Fibroblast of mammary gland (primary cell): Measurements from ENCODE around the gene GLCE.

ENCODE experiments used
- DNase-seq: peaks from one replicate; pipeline ENCODE4 v3.0.0-alpha.2; 2010; ENCODE audit warnings: low read depth
- H3K4me3 ChIP-seq: 2 replicates; pipeline ENCODE4 v1.5.1; 2011; ENCODE audit warnings: low read depth, mild to moderate bottlenecking, low read length, moderate library complexity; ENCODE audit not compliant: control insufficient read depth
- CTCF ChIP-seq: conservative IDR thresholded peaks from 2 replicates; pipeline ENCODE4 v1.5.1; 2011; ENCODE audit warnings: low read depth, low read length, inconsistent platforms; ENCODE audit not compliant: control insufficient read depth, insufficient read depth

Gene GLCE

DNA sequence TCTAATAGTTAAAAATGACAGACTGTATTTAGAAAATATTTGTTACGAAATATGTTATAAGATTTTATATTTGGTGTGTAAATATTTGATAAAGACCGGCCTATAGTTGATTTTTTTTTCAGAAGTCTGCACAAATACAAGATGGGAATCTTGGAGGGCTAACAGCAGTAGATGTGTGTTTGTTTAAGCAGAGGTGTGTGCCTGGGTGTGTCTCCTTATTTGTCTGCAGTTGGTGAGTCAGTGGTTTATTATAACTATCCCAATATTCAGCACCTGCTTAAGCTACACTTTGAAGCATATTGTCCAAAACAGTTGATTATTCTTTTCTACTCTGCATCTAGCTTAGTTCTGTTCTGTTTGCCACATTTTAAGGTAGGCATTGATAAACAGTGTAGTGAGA is 12.4 kb downstream of the GLCE start:
- DNase-seq: no peak
- no peak for TF ChIP-seq CTCF
- no peak overlapping the region for H3K4me3 ChIP-seq

- no peak for TF ChIP-seq CTCF
- H3K4me3 ChIP-seq: no peak overlapping the region
- DNase-seq: no peak
Measured at GRCh38 chr15:69175536-69175935, 15.1 kb downstream of the GLCE start.

GRCh38 chr15:69181424-69181823 is 21.0 kb downstream of the GLCE start:
- no peak overlapping the region for H3K4me3 ChIP-seq
- DNase-seq: peak; percentile 71
- TF ChIP-seq CTCF: no peak

GRCh38 chr15:69185216-69185615 is 24.8 kb downstream of the GLCE start:
- no peak overlapping the region for H3K4me3 ChIP-seq
- no peak for DNase-seq
- no peak for TF ChIP-seq CTCF

GRCh38 chr15:69185706-69186105 is 25.3 kb downstream of the GLCE start:
- TF ChIP-seq CTCF: no peak
- DNase-seq: no peak
- no peak overlapping the region for H3K4me3 ChIP-seq

GRCh38 chr15:69189157-69189556 is 28.7 kb downstream of the GLCE start:
- H3K4me3 ChIP-seq: no peak overlapping the region
- no peak for DNase-seq
- no peak for TF ChIP-seq CTCF

DNA sequence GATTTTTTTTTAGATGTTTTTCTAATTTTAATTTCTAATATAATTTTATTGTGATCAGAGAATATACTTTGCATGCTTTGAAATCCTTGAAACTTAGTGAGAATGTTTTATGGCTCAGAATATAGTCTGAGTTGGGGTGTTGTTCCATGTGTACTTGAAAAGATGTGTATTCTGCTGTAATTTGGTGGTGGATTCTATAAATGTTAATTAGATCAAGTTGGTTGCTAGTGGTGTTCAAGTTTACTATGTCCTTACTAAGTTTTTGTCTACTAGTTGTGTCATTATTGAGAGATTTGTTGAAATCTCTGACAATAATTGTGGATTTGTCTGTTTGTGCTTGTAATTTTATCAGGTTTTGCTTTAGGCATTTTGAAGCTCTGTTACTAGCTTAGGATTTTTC is 29.7 kb downstream of the GLCE start:
- DNase-seq: no peak
- TF ChIP-seq CTCF: no peak
- H3K4me3 ChIP-seq: no peak overlapping the region
